GM23248 (cell line): ENCODE results near the gene FRYL. TPM values are rescaled to one million over a fixed set of nuclear protein-coding genes. Genes with fewer than 3 reads are reported as not detected.
"Not testable (repeated sequence)": the region's sequence is repeated elsewhere in the genome, so short reads cannot be mapped to it uniquely, and the experiment has no call there.

Source experiments
- DNase-seq: peaks from one replicate; pipeline ENCODE4 v3.0.0-alpha.2; 2015
- H2AFZ ChIP-seq: fragments of 200-600 bp; sonication (generic); 2 replicates; pipeline ENCODE4 v1.6.1; 2016; ENCODE audit warnings: antibody characterized with exemption
- H3F3A ChIP-seq: fragments of 200-600 bp; sonication (generic); 2 replicates; pipeline ENCODE4 v1.6.1; 2016; ENCODE audit warnings: mild to moderate bottlenecking, antibody characterized with exemption, mixed run types; ENCODE audit not compliant: insufficient read depth
- H3K27ac ChIP-seq: fragments of 200-600 bp; sonication (generic); 2 replicates; pipeline ENCODE4 v1.5.1; 2016; ENCODE audit warnings: mild to moderate bottlenecking
- H3K27me3 ChIP-seq: fragments of 200-600 bp; sonication (generic); replicated peaks from 2 replicates; pipeline ENCODE4 v1.6.1; 2016; ENCODE audit warnings: mild to moderate bottlenecking; ENCODE audit not compliant: insufficient read depth
- H3K36me3 ChIP-seq: fragments of 200-600 bp; sonication (generic); 2 replicates; pipeline ENCODE4 v1.6.1; 2016; ENCODE audit warnings: low read depth, mild to moderate bottlenecking
- H3K4me1 ChIP-seq: fragments of 200-600 bp; sonication (generic); 2 replicates; pipeline ENCODE4 v1.6.1; 2016; ENCODE audit warnings: mild to moderate bottlenecking; ENCODE audit not compliant: insufficient read depth
- H3K4me2 ChIP-seq: fragments of 200-600 bp; sonication (generic); one replicate; pipeline ENCODE4 v1.6.1; 2016; ENCODE audit warnings: mild to moderate bottlenecking; ENCODE audit not compliant: unreplicated experiment
- H3K4me3 ChIP-seq: fragments of 200-600 bp; sonication (generic); 2 replicates; pipeline ENCODE4 v1.5.1; 2016; ENCODE audit warnings: mild to moderate bottlenecking
- H3K79me2 ChIP-seq: fragments of 200-600 bp; sonication (generic); 2 replicates; pipeline ENCODE4 v1.6.1; 2016; ENCODE audit warnings: mild to moderate bottlenecking; ENCODE audit not compliant: insufficient read depth
- H3K9ac ChIP-seq: fragments of 200-600 bp; sonication (generic); 2 replicates; pipeline ENCODE4 v1.6.1; 2016; ENCODE audit warnings: mild to moderate bottlenecking
- H3K9me2 ChIP-seq: fragments of 200-600 bp; sonication (generic); 2 replicates; pipeline ENCODE4 v1.6.1; 2016; ENCODE audit warnings: mixed run types, mild to moderate bottlenecking, moderate library complexity; ENCODE audit not compliant: insufficient read depth
- H3K9me3 ChIP-seq: fragments of 200-600 bp; sonication (generic); one replicate; pipeline ENCODE4 v1.6.1; 2017; ENCODE audit warnings: low read depth
- H4K20me1 ChIP-seq: fragments of 200-600 bp; sonication (generic); 2 replicates; pipeline ENCODE4 v1.6.0; 2016; ENCODE audit not compliant: insufficient read depth
- EZH2 ChIP-seq: fragments of 200-600 bp; sonication (generic); IDR thresholded peaks from 2 replicates; pipeline ENCODE4 v1.6.1; 2018; ENCODE audit warnings: antibody characterized with exemption, mild to moderate bottlenecking; ENCODE audit not compliant: insufficient read depth, poor library complexity, severe bottlenecking
- EZH2phosphoT487 ChIP-seq: fragments of 200-600 bp; sonication (generic); IDR thresholded peaks from 2 replicates; pipeline ENCODE4 v1.6.1; 2018; ENCODE audit warnings: antibody characterized with exemption, moderate library complexity, mild to moderate bottlenecking, low read depth; ENCODE audit not compliant: insufficient read depth
- WGBS, 2 experiments: methylation state at CpG; one replicate each; pipeline ENCODE4 v1.1.6; 2015 to 2017; ENCODE audit warnings: low lambda C conversion rate in 2 of 2, low coverage in 1 of 2; ENCODE audit errors: missing lambda C conversion rate in 2 of 2; 5-methylcytosine and 5-hydroxymethylcytosine counted together
- in situ Hi-C: fragments of 300-500 bp; cut with MboI; formaldehyde crosslinking; loops from 2 replicates; pipeline ENCODE4 v1.15.0; 2020
- polyA plus RNA-seq: library from polyadenylated mRNA; unstranded; fragments of >200 nt; fragmentation: Nextera tagmentation; extraction: Ambion mirVana; gene quantifications from 2 replicates; pipeline ENCODE4 v1.2.1, GENCODE V29; 2016
- total RNA-seq: library from RNA; depleted of rRNA; stranded (reverse); fragments of >200 nt; shearing (Covaris generic); gene quantifications from 2 replicates; pipeline ENCODE4 v1.2.3, GENCODE V29; 2014

FRYL gene
- total and polyA plus RNA-seq, 2 experiments from 2014 or later: 16.6 to 28.4 TPM

- 97 to 100% methylated on average over 1 of the region's 1 CpG for WGBS, 2 experiments
- in situ Hi-C loops: no loop called here
- H3K27ac ChIP-seq: no peak overlapping the region
These were observed 91.1 kb downstream of the FRYL start for GRCh38 chr4:48688953-48689352.

GRCh38 chr4:48687313-48688051, 92.6 kb downstream of the FRYL start:
- in situ Hi-C loops: no loop called here
- Histone ChIP-seq H3K4me2 (no peak overlapping the region), H3K36me3 (no peaks in the 10 kb centered on the region), H2AFZ (no peak overlapping the region), H3K9me2 (no peaks in the 10 kb centered on the region), H3K79me2 (peaks cover 86% of the 10 kb centered on the region), H3K9me3 (no peaks in the 10 kb centered on the region), H3K4me1 (peaks cover 7% of the 10 kb centered on the region), H3K27me3 (no peaks in the 10 kb centered on the region), H4K20me1 (no peaks in the 10 kb centered on the region), H3F3A (no peaks in the 10 kb centered on the region), H3K4me3 (no peak overlapping the region), H3K9ac (no peak overlapping the region), H3K27ac (no peak overlapping the region)
- no peak for DNase-seq
- WGBS, 2 experiments: 81 to 91% methylated on average over 7 to 10 of the region's 10 CpGs
- TF ChIP-seq EZH2phosphoT487: no peak

More at GRCh38 chr4:48688953-48689352, 91.1 kb downstream of the FRYL start:
- Histone ChIP-seq H3K79me2 (peaks cover 98% of the 10 kb centered on the region), H3K9ac (no peak overlapping the region), H3K36me3 (no peaks in the 10 kb centered on the region), H3K27me3 (no peaks in the 10 kb centered on the region), H2AFZ (no peak overlapping the region), H3F3A (no peaks in the 10 kb centered on the region), H3K9me2 (no peaks in the 10 kb centered on the region), H3K4me2 (no peak overlapping the region), H3K4me1 (peaks cover 17% of the 10 kb centered on the region), H3K9me3 (no peaks in the 10 kb centered on the region), H3K4me3 (no peak overlapping the region), H4K20me1 (no peaks in the 10 kb centered on the region)
- TF ChIP-seq EZH2phosphoT487 (no peak), EZH2 (no peak)
- DNase-seq: no peak

GRCh38 chr4:48686369-48686768, 93.7 kb downstream of the FRYL start:
- 87 to 88% methylated on average over 3 of the region's 3 CpGs for WGBS, 2 experiments
- Histone ChIP-seq H3K36me3 (no peaks in the 10 kb centered on the region), H3K9me3 (no peaks in the 10 kb centered on the region), H3K4me3 (no peak overlapping the region), H3F3A (no peaks in the 10 kb centered on the region), H3K27ac (no peak overlapping the region), H2AFZ (no peak overlapping the region), H3K4me2 (no peak overlapping the region), H3K9me2 (no peaks in the 10 kb centered on the region), H4K20me1 (no peaks in the 10 kb centered on the region), H3K9ac (no peak overlapping the region), H3K27me3 (no peaks in the 10 kb centered on the region), H3K79me2 (peaks cover 85% of the 10 kb centered on the region), H3K4me1 (no peaks in the 10 kb centered on the region)
- TF ChIP-seq EZH2phosphoT487 (no peak), EZH2 (no peak)
- in situ Hi-C loops: no loop called here
- DNase-seq: no peak

GRCh38 chr4:48683784-48684666, 96.1 kb downstream of the FRYL start:
- in situ Hi-C loops: no loop called here
- no peaks in the 10 kb centered on the region for H4K20me1 ChIP-seq
- H3F3A ChIP-seq: no peaks in the 10 kb centered on the region
- no peak overlapping the region for H3K4me2 ChIP-seq
- H3K27ac ChIP-seq: no peak overlapping the region
- peaks cover 84% of the 10 kb centered on the region for H3K79me2 ChIP-seq
- no peaks in the 10 kb centered on the region for H3K9me3 ChIP-seq
- no peak overlapping the region for H3K4me3 ChIP-seq
- H3K27me3 ChIP-seq: no peaks in the 10 kb centered on the region
- no peaks in the 10 kb centered on the region for H3K9me2 ChIP-seq
- WGBS, 2 experiments: 95 to 96% methylated on average over 1 of the region's 1 CpG
- no peak for DNase-seq
- H3K4me1 ChIP-seq: no peaks in the 10 kb centered on the region
- no peak for TF ChIP-seq EZH2phosphoT487
- no peak for TF ChIP-seq EZH2
- H2AFZ ChIP-seq: no peak overlapping the region
- no peaks in the 10 kb centered on the region for H3K36me3 ChIP-seq
- H3K9ac ChIP-seq: no peak overlapping the region

- H3K27ac ChIP-seq, in situ Hi-C loops, H3K4me3 ChIP-seq: not testable (repeated sequence)
These were observed 97.2 kb downstream of the FRYL start for GRCh38 chr4:48682870-48683269.

More at GRCh38 chr4:48682870-48683269, 97.2 kb downstream of the FRYL start:
- not testable (repeated sequence) for H3K9ac ChIP-seq, H3K9me2 ChIP-seq, H3K9me3 ChIP-seq, H2AFZ ChIP-seq, H4K20me1 ChIP-seq, H3K27me3 ChIP-seq, H3F3A ChIP-seq, DNase-seq, H3K4me1 ChIP-seq, H3K36me3 ChIP-seq, H3K4me2 ChIP-seq
- H3K79me2 ChIP-seq: peaks cover 84% of the 10 kb centered on the region
- 62 to 63% methylated on average over 3 of the region's 3 CpGs for WGBS, 2 experiments
